Upper lobe of left lung (tissue), 6 donors: ENCODE results near the gene CNFN. TPM values are rescaled to one million over a fixed set of nuclear protein-coding genes. Genes with fewer than 3 reads are reported as not detected.

Experiments used
- ATAC-seq, 2 donors: fragments of 200-7000 bp; cut with Tn5 transposase; one replicate each; pipeline ENCODE4 v1.9.1; 2022; ENCODE audit warnings: mild to moderate bottlenecking in 2 of 2, moderate library complexity in 2 of 2; ENCODE audit not compliant: low FRiP score in 2 of 2
- DNase-seq, 2 donors: peaks; one replicate each; pipeline ENCODE4 v3.0.0-alpha.2; 2019 to 2020
- H3K27ac ChIP-seq, 4 donors: fragments of 200-600 bp; sonication (generic); one replicate each; pipeline ENCODE4 v1.5.1; 2016 to 2019
- H3K27me3 ChIP-seq, 4 donors: fragments of 200-600 bp; sonication (generic); one replicate each; pipeline ENCODE4 v1.5.1; 2017 to 2019
- H3K36me3 ChIP-seq, 4 donors: fragments of 200-600 bp; sonication (generic); one replicate each; pipeline ENCODE4 v1.5.1; 2016 to 2019
- H3K4me1 ChIP-seq, 4 donors: fragments of 200-600 bp; sonication (generic); one replicate each; pipeline ENCODE4 v1.5.1; 2018 to 2019
- H3K4me3 ChIP-seq, 4 donors: fragments of 200-600 bp; sonication (generic); one replicate each; pipeline ENCODE4 v1.5.1; 2017 to 2019; ENCODE audit warnings: mild to moderate bottlenecking in 2 of 4, moderate library complexity in 1 of 4
- H3K9me3 ChIP-seq, 4 donors: fragments of 200-600 bp; sonication (generic); one replicate each; pipeline ENCODE4 v1.5.1; 2018 to 2019
- CTCF ChIP-seq, 6 experiments: fragments of 450-650 bp in 4 of 6; fragments of 200-600 bp in 2 of 6; sonication (generic) in 2 of 6; IDR thresholded peaks; one replicate each; pipeline ENCODE4 v1.5.1; 2016 to 2019; ENCODE audit warnings: antibody characterized with exemption in 6 of 6
- EP300 ChIP-seq, 4 donors: sonication (generic); formaldehyde crosslinking; IDR thresholded peaks; one replicate each; pipeline ENCODE4 v1.5.1; 2017; ENCODE audit warnings: antibody characterized with exemption in 4 of 4, control low read depth in 2 of 4
- POLR2A ChIP-seq, 4 donors: fragments of 450-650 bp; IDR thresholded peaks; one replicate each; pipeline ENCODE4 v1.5.1; 2016 to 2017; ENCODE audit warnings: antibody characterized with exemption in 4 of 4, mild to moderate bottlenecking in 2 of 4
- POLR2AphosphoS5 ChIP-seq, 2 donors: sonication (generic); formaldehyde crosslinking; IDR thresholded peaks; one replicate each; pipeline ENCODE4 v1.5.1; 2017; ENCODE audit warnings: antibody characterized with exemption in 2 of 2
- WGBS, 2 donors: methylation state at CpG; one replicate each; pipeline ENCODE4 v1.1.5; 2017 to 2018; 5-methylcytosine and 5-hydroxymethylcytosine counted together
- total RNA-seq, 6 donors: library from RNA; depleted of rRNA in 4 of 6; stranded (reverse); fragments of >200 nt in 4 of 6; gene quantifications; one replicate each; pipeline versions ENCODE4 v1.1.0 to v1.2.1, GENCODE V29; 2016 to 2021
- donor health status: DM: no; HTN: no; CAD: no; lungs with moderate emphysema.
- donor health status: DM: no; HTN: yes; CAD: no; lungs with severe emphysema.

Gene CNFN
- total RNA-seq, 6 donors from 2014 or later, result 0.46 to 32.5 (median 0.94) TPM; not detected in 3

GRCh38 chr19:42421591-42422031 lies 31.5 kb upstream of the CNFN start:
- Histone ChIP-seq H3K36me3 (no peaks in the 10 kb centered on the region), H3K4me1 (peaks cover 35 to 45% (median 40%) of the 10 kb centered on the region in 4 donors), H3K9me3 (no peaks in the 10 kb centered on the region), H3K27me3 (peaks cover 0 to 5% (median 0%) of the 10 kb centered on the region in 4 donors), H3K27ac (peak overlapping the region; percentile 30 to 86 (median 59)), H3K4me3 (no peak overlapping the region)
- DNase-seq (no peak), ATAC-seq (no peak)
- 62 to 72% methylated on average over 9 of the region's 9 CpGs for WGBS, 2 donors
- no peak for TF ChIP-seq CTCF (IDR thresholded peaks at IDR 0.05)
- peak; percentile 44 to 45 for TF ChIP-seq POLR2AphosphoS5 (IDR thresholded peaks at IDR 0.05)
- TF ChIP-seq POLR2A (IDR thresholded peaks at IDR 0.05), result no peak
- peak in 1 of 4 donors; percentile 45 for TF ChIP-seq EP300 (IDR thresholded peaks at IDR 0.05)

- ATAC-seq, result no peak
- no peak overlapping the region for H3K4me3 ChIP-seq
- no peaks in the 10 kb centered on the region for H3K9me3 ChIP-seq
- 63 to 78% methylated on average over 4 of the region's 4 CpGs for WGBS, 2 donors
- H3K27me3 ChIP-seq, result peaks cover 0 to 5% (median 0%) of the 10 kb centered on the region in 4 donors
- TF ChIP-seq EP300 (IDR thresholded peaks at IDR 0.05), result no peak
- TF ChIP-seq CTCF (IDR thresholded peaks at IDR 0.05), result no peak
- no peak for TF ChIP-seq POLR2AphosphoS5 (IDR thresholded peaks at IDR 0.05)
- no peak for TF ChIP-seq POLR2A (IDR thresholded peaks at IDR 0.05)
- peaks cover 35 to 45% (median 40%) of the 10 kb centered on the region in 4 donors for H3K4me1 ChIP-seq
- DNase-seq, result no peak
- no peaks in the 10 kb centered on the region for H3K36me3 ChIP-seq
- peak overlapping the region; percentile 30 to 86 (median 59) for H3K27ac ChIP-seq
Measured at GRCh38 chr19:42421101-42421500, 31.0 kb upstream of the CNFN start.

- H3K27ac ChIP-seq, result no peak overlapping the region
- TF ChIP-seq CTCF (IDR thresholded peaks at IDR 0.05), result peak in 5 of 6 experiments; percentile 43 to 73 (median 55)
- TF ChIP-seq EP300 (IDR thresholded peaks at IDR 0.05), result no peak
- no peak for TF ChIP-seq POLR2AphosphoS5 (IDR thresholded peaks at IDR 0.05)
- peak in 1 of 2 donors; percentile 72 for DNase-seq
- no peaks in the 10 kb centered on the region for H3K36me3 ChIP-seq
- peaks cover 0 to 5% (median 0%) of the 10 kb centered on the region in 4 donors for H3K27me3 ChIP-seq
- ATAC-seq, result no peak
- no peaks in the 10 kb centered on the region for H3K9me3 ChIP-seq
- no peak overlapping the region for H3K4me3 ChIP-seq
- peaks cover 35 to 45% (median 40%) of the 10 kb centered on the region in 4 donors for H3K4me1 ChIP-seq
- 46 to 57% methylated on average over 10 of the region's 10 CpGs for WGBS, 2 donors
Measured at GRCh38 chr19:42420055-42420544, 30.0 kb upstream of the CNFN start.

- ATAC-seq, result no peak
- WGBS, 2 donors, result 47 to 59% methylated on average over 6 of the region's 6 CpGs
- H3K4me3 ChIP-seq, result no peak overlapping the region
- peak overlapping the region in 1 of 4 donors; percentile 12 for H3K27ac ChIP-seq
- peaks cover 33 to 45% (median 38%) of the 10 kb centered on the region in 4 donors for H3K4me1 ChIP-seq
- no peak for DNase-seq
- H3K36me3 ChIP-seq, result no peaks in the 10 kb centered on the region
- no peaks in the 10 kb centered on the region for H3K9me3 ChIP-seq
- peaks cover 0 to 4% (median 0%) of the 10 kb centered on the region in 4 donors for H3K27me3 ChIP-seq
- TF ChIP-seq CTCF (IDR thresholded peaks at IDR 0.05) (no peak), POLR2A (IDR thresholded peaks at IDR 0.05) (no peak), EP300 (IDR thresholded peaks at IDR 0.05) (no peak), POLR2AphosphoS5 (IDR thresholded peaks at IDR 0.05) (no peak)
Measured at GRCh38 chr19:42419309-42419708, 29.2 kb upstream of the CNFN start.

- Histone ChIP-seq H3K4me1 (peaks cover 0 to 4% (median 2%) of the 10 kb centered on the region in 4 donors), H3K4me3 (no peak overlapping the region), H3K27ac (no peak overlapping the region), H3K9me3 (no peaks in the 10 kb centered on the region), H3K27me3 (no peaks in the 10 kb centered on the region), H3K36me3 (no peaks in the 10 kb centered on the region)
- WGBS, 2 donors, result 85% methylated on average over 4 of the region's 4 CpGs; no CpG with 5 or more reads in 1 of the 2 donors
- ATAC-seq (no peak), DNase-seq (no peak)
- TF ChIP-seq EP300 (IDR thresholded peaks at IDR 0.05), result no peak
- no peak for TF ChIP-seq CTCF (IDR thresholded peaks at IDR 0.05)
- TF ChIP-seq POLR2AphosphoS5 (IDR thresholded peaks at IDR 0.05), result no peak
- TF ChIP-seq POLR2A (IDR thresholded peaks at IDR 0.05), result no peak
Measured at GRCh38 chr19:42412661-42413076, 22.6 kb upstream of the CNFN start.
